Stimulated activated memory B cell treated with anti-CD40 and anti-IgM and Interleukin-4, amounts not matched to agents 10 μg/mL and 1 μg/mL and 100 μg/mL, for 72 hours (primary cell): ENCODE results near the gene RNU1-3.
A peak's percentile ranks its signal among the peaks of the same experiment; 100 is the strongest.
"Not testable (repeated sequence)": the region's sequence is repeated elsewhere in the genome, so short reads cannot be mapped to it uniquely, and the experiment has no call there.

ENCODE experiments used
- ATAC-seq: fragments of 150-1000 bp; cut with Tn5 transposase; 2 replicates; pipeline ENCODE4 v1.10.0; 2021
- H3K27ac Mint-ChIP-seq: one replicate; pipeline ENCODE4 v1.8.0; 2022; ENCODE audit warnings: mild to moderate bottlenecking, mixed read lengths
- H3K27me3 Mint-ChIP-seq: one replicate; pipeline ENCODE4 v1.8.0; 2022; ENCODE audit warnings: mixed read lengths
- H3K36me3 Mint-ChIP-seq: one replicate; pipeline ENCODE4 v1.8.0; 2022; ENCODE audit warnings: mixed read lengths
- H3K4me1 Mint-ChIP-seq: one replicate; pipeline ENCODE4 v1.8.0; 2022; ENCODE audit warnings: mixed read lengths
- H3K4me3 Mint-ChIP-seq: one replicate; pipeline ENCODE4 v1.8.0; 2022; ENCODE audit warnings: mild to moderate bottlenecking, moderate library complexity, mixed read lengths
- H3K9me3 Mint-ChIP-seq: one replicate; pipeline ENCODE4 v1.8.0; 2022; ENCODE audit warnings: mixed read lengths

Gene RNU1-3

GRCh38 chr1:16648250-16648649 is 18.5 kb downstream of the RNU1-3 start:
- not testable (repeated sequence) for ATAC-seq, H3K4me1 Mint-ChIP-seq, H3K9me3 Mint-ChIP-seq, H3K27ac Mint-ChIP-seq, H3K36me3 Mint-ChIP-seq, H3K27me3 Mint-ChIP-seq, H3K4me3 Mint-ChIP-seq

DNA sequence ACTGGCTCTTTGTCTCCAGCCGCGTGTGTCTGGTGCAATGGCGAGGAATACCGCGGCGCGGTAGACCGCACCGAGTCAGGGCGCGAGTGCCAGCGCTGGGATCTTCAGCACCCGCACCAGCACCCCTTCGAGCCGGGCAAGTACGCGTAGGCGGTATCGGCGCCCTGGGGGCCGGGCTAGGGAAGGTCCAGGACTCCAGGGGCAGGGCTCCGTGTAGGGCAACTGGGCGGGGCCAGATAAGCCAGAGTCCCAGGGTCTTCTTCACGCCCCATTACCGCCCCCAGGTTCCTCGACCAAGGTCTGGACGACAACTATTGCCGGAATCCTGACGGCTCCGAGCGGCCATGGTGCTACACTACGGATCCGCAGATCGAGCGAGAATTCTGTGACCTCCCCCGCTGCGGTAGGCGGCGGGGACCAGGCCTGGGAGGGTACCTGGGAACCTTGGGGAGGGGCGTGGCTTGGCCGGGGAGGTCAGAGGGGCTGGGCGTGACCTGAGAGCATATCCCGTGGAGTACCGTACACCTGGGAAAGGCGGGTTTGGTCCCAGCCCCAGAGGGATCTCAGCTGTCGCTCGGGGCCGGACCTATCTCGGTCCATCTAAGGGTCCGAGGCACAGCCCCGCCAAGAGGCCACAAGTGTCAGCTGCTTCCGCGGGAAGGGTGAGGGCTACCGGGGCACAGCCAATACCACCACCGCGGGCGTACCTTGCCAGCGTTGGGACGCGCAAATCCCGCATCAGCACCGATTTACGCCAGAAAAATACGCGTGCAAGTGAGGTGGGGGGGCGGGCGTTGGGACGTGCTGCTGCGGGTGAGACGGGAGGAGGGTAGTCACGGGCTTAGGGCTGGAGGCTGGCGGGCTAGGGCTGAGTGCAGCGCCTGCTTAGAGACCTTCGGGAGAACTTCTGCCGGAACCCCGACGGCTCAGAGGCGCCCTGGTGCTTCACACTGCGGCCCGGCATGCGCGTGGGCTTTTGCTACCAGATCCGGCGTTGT is 19.3 kb downstream of the RNU1-3 start:
- not testable (repeated sequence) for H3K27me3 Mint-ChIP-seq, H3K4me1 Mint-ChIP-seq, ATAC-seq, H3K36me3 Mint-ChIP-seq, H3K27ac Mint-ChIP-seq, H3K9me3 Mint-ChIP-seq, H3K4me3 Mint-ChIP-seq

- not testable (repeated sequence) for H3K27me3 Mint-ChIP-seq, H3K36me3 Mint-ChIP-seq, H3K4me1 Mint-ChIP-seq, H3K4me3 Mint-ChIP-seq, ATAC-seq, H3K27ac Mint-ChIP-seq, H3K9me3 Mint-ChIP-seq
Measured at GRCh38 chr1:16646716-16647115, 20.0 kb downstream of the RNU1-3 start.

DNA sequence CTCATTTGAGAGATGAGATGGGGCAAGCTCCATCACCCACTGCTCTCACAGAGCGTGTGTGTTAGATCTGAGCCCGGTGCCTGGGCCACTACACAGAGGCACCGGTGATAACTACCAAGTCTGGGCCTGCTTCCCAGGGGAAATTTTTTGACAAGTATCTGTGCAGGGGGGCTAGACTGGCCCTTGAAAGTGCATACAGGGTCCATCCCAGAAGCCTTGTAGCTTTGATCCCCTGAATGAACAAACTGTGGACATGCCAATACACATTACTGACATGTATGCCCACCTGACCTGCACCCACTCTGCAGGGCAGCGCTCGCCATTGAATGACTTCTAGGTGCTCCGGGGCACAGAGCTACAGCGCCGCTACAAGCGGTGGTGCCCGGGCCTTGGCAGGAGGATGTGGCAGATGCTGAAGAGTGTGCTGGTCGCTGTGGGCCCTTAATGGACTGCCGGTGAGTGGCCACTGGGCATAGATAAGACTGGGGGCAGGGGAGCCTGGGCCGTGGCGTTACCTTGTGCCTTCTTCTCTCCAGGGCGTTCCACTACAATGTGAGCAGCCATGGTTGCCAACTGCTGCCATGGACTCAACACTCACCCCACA is 20.6 kb downstream of the RNU1-3 start:
- not testable (repeated sequence) for H3K27ac Mint-ChIP-seq, H3K4me1 Mint-ChIP-seq, H3K36me3 Mint-ChIP-seq, H3K27me3 Mint-ChIP-seq, H3K9me3 Mint-ChIP-seq, ATAC-seq, H3K4me3 Mint-ChIP-seq

DNA sequence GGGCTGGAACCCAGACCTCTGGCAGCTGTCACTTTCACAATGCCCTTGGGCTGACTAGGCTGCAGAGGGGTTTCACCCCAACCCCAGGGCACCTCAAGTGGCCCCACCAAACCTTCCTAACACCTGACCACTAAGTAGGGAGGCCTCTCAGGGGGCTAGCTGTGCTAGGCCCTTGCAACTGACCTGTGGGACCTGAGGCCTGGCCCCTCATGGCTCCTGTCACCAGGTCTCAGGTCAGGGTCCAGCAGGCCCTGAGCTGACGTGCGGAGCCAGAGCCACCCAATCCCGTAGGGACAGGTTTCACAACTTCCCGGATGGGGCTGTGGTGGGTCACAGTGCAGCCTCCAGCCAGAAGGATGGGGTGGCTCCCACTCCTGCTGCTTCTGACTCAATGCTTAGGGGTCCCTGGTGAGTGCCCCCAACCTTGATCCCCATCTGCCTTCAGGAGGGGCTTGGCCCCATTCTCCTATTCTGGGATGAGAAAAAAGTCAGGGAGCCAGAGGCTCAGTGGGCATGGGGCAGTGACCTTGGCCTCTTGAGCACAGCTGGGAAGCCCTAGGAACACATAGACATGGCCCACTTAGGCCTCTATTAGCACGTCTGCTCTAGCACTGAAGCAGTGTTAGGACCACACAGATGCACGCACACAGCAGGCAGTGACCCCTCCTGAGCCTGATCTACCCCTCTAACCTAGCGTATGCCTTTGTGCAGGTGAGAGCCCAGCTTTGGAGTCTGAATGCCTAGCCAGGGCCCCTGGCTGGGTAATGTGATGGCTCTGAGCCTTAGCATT is 21.3 kb downstream of the RNU1-3 start:
- H3K27ac Mint-ChIP-seq, H3K4me3 Mint-ChIP-seq, ATAC-seq, H3K4me1 Mint-ChIP-seq, H3K9me3 Mint-ChIP-seq, H3K27me3 Mint-ChIP-seq, H3K36me3 Mint-ChIP-seq: not testable (repeated sequence)

GRCh38 chr1:16644482-16645270 is 22.1 kb downstream of the RNU1-3 start:
- H3K27ac Mint-ChIP-seq, H3K4me1 Mint-ChIP-seq, H3K9me3 Mint-ChIP-seq, H3K4me3 Mint-ChIP-seq, H3K27me3 Mint-ChIP-seq, H3K36me3 Mint-ChIP-seq: not testable (repeated sequence)
- ATAC-seq = peak; percentile 92

DNA sequence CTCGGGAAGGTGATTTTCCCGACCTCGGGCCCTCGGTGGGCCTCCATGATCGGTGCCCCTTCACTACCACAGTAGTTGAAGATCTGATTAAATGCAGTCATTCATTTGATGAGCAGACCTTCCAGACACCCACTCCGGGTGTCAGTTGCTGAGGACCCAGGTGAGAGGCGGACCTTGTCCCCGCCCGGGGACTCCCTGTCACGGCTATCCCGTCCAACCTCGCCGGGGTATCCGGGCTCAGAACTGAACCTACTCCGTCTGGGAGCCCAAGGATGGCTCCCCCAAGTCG is 22.6 kb downstream of the RNU1-3 start:
- Mint-ChIP-seq H3K4me3 (no peak overlapping the region), H3K36me3 (no peaks in the 10 kb centered on the region), H3K27me3 (no peaks in the 10 kb centered on the region), H3K4me1 (no peaks in the 10 kb centered on the region), H3K27ac (no peak overlapping the region), H3K9me3 (no peaks in the 10 kb centered on the region)
- peak; percentile 56 for ATAC-seq

- not testable (repeated sequence) for H3K36me3 Mint-ChIP-seq, H3K4me1 Mint-ChIP-seq, H3K27me3 Mint-ChIP-seq, H3K4me3 Mint-ChIP-seq, ATAC-seq, H3K9me3 Mint-ChIP-seq, H3K27ac Mint-ChIP-seq
Measured at GRCh38 chr1:16643476-16644192, 23.1 kb downstream of the RNU1-3 start.

- not testable (repeated sequence) for ATAC-seq, H3K27ac Mint-ChIP-seq, H3K27me3 Mint-ChIP-seq, H3K4me3 Mint-ChIP-seq, H3K4me1 Mint-ChIP-seq, H3K9me3 Mint-ChIP-seq, H3K36me3 Mint-ChIP-seq
Measured at GRCh38 chr1:16643001-16643411, 23.7 kb downstream of the RNU1-3 start.

DNA sequence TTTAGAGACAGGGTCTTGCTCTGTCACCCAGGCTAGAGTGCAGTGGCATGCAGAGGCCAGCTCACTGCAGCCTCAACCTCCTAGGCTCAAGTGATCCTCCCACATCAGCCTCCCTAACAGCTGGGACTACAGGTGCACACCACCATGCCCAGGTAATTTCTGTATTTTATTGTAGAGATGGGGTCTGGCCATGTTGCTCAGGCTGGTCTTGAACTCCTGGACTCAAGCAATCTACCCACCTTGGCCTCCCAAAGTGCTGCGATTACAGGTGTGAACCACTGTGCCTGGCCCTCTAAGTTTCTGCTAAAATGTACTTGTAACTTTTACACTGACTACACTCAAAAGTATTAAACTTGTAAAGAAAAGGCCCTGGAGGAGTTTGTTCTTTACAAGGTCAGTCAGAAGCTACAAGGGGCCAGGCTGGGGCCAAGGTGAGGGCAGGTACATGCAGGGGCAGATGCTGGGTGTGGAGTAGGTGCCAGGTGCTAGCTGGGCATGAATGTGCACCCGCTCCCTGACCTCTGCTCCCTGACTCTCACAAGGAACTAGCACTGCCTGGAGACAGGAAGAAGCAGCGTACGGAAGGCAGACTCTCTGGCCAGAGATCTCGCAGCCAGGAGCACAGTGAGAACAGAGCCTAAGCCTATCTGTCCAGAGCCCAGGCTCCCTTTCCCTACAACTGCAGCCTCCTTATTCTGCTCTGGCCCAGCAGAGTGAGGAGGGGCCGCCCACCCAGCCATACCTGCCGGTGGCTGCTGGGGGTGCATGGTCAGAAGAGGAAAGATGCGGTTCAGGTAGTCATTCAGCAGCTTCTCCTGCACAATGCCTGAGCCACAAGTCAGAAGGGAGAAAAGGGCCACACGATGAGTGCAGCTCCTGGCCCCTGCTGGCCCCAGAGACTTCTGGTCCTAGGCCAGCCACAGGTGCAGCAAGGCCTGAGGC is 24.5 kb downstream of the RNU1-3 start:
- not testable (repeated sequence) for H3K36me3 Mint-ChIP-seq, H3K4me1 Mint-ChIP-seq, H3K4me3 Mint-ChIP-seq, H3K27ac Mint-ChIP-seq, H3K27me3 Mint-ChIP-seq, H3K9me3 Mint-ChIP-seq, ATAC-seq

DNA sequence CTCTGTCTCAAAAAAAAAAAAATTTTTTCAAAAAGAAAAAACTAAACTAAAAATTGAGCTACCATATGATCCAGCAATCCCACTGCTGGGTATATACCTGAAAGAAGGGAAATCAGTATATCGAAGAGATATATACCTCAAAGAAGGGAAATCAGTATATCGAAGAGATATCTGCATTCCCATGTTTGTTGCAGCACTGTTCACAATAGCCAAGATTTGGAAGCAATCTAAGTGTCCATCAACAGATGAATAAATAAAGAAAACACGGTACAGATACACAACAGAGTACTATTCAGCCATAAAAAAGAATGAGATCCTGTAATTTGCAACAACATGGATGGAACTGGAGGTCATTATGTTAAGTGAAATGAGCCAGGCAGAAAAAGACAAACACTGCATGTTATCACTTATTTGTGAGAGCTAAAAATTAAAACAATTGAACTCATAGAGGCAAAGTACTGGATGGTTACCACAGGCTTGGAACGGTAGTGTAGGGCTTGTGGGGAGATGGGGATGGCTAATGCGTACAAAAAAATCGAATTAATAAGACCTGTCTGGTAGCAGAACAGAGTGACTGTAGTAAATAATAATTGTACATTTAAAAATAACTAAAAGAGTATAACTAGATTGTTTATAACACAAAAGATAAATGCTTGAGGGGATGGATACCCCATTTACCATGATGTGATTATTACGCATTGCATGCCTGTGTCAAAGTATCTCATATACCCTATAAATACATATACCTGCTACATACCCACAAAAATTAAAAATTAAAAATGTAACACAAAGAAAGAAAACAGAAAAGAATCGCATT is 25.4 kb downstream of the RNU1-3 start:
- not testable (repeated sequence) for ATAC-seq, H3K4me3 Mint-ChIP-seq, H3K9me3 Mint-ChIP-seq, H3K36me3 Mint-ChIP-seq, H3K27ac Mint-ChIP-seq, H3K4me1 Mint-ChIP-seq, H3K27me3 Mint-ChIP-seq

- not testable (repeated sequence) for H3K9me3 Mint-ChIP-seq, H3K27ac Mint-ChIP-seq, H3K36me3 Mint-ChIP-seq, ATAC-seq, H3K4me1 Mint-ChIP-seq, H3K4me3 Mint-ChIP-seq, H3K27me3 Mint-ChIP-seq
Measured at GRCh38 chr1:16639091-16640031, 27.4 kb downstream of the RNU1-3 start.
